HEK293 (cell line): ENCODE measurements around the gene PTPN18.

Experiments
- KLF7 ChIP-seq: fragments of 450-650 bp; formaldehyde crosslinking; IDR thresholded peaks from 2 replicates; pipeline ENCODE4 v1.5.1; 2016; ENCODE audit warnings: missing biosample characterization, missing genetic modification characterization, borderline replicate concordance
- PRDM4 ChIP-seq: fragments of 450-650 bp; formaldehyde crosslinking; IDR thresholded peaks from 2 replicates; pipeline ENCODE4 v1.5.1; 2017; ENCODE audit warnings: missing biosample characterization, missing genetic modification characterization
- SP2 ChIP-seq: fragments of 450-650 bp; formaldehyde crosslinking; IDR thresholded peaks from 2 replicates; pipeline ENCODE4 v1.5.1; 2016; ENCODE audit warnings: missing biosample characterization, missing genetic modification characterization
- YY1 ChIP-seq: fragments of 450-650 bp; formaldehyde crosslinking; IDR thresholded peaks from 2 replicates; pipeline ENCODE4 v1.5.1; 2018; ENCODE audit warnings: missing biosample characterization, missing genetic modification characterization
- ZBTB8A ChIP-seq: fragments of 450-650 bp; formaldehyde crosslinking; IDR thresholded peaks from 2 replicates; pipeline ENCODE4 v1.5.1; 2016; ENCODE audit warnings: missing biosample characterization, missing genetic modification characterization
- ZEB2 ChIP-seq: fragments of 450-650 bp; formaldehyde crosslinking; IDR thresholded peaks from 2 replicates; pipeline ENCODE4 v1.5.1; 2016; ENCODE audit warnings: missing biosample characterization, missing genetic modification characterization
- ZNF140 ChIP-seq: fragments of 450-650 bp; formaldehyde crosslinking; IDR thresholded peaks from 2 replicates; pipeline ENCODE4 v1.5.1; 2016; ENCODE audit warnings: missing biosample characterization, missing genetic modification characterization
- ZNF146 ChIP-seq: fragments of 450-650 bp; formaldehyde crosslinking; IDR thresholded peaks from 2 replicates; pipeline ENCODE4 v1.5.1; 2016; ENCODE audit warnings: missing biosample characterization, missing genetic modification characterization
- ZNF155 ChIP-seq: fragments of 450-650 bp; formaldehyde crosslinking; IDR thresholded peaks from 2 replicates; pipeline ENCODE4 v1.5.1; 2016; ENCODE audit warnings: missing biosample characterization, missing genetic modification characterization
- ZNF16 ChIP-seq: fragments of 450-650 bp; formaldehyde crosslinking; IDR thresholded peaks from 2 replicates; pipeline ENCODE4 v1.5.1; 2016; ENCODE audit warnings: low read depth, missing biosample characterization, missing genetic modification characterization
- ZNF266 ChIP-seq: fragments of 450-650 bp; formaldehyde crosslinking; IDR thresholded peaks from 2 replicates; pipeline ENCODE4 v1.5.1; 2016; ENCODE audit warnings: missing biosample characterization, missing genetic modification characterization, low read depth
- ZNF274 ChIP-seq, 2 experiments: fragments of 200-500 bp in 1 of 2; fragments of 450-650 bp in 1 of 2; sonication (Bioruptor generic) in 1 of 2; formaldehyde crosslinking in 1 of 2; IDR thresholded peaks; 2 replicates each; pipeline versions ENCODE4 v1.5.1 to v1.6.1; 2014 to 2016; ENCODE audit warnings: borderline replicate concordance in 1 of 2, inconsistent platforms in 1 of 2, low read length in 1 of 2, missing biosample characterization in 1 of 2, missing genetic modification characterization in 1 of 2
- ZNF335 ChIP-seq: fragments of 450-650 bp; formaldehyde crosslinking; conservative IDR thresholded peaks from 2 replicates; pipeline ENCODE4 v1.5.1; 2016; ENCODE audit warnings: missing biosample characterization, missing genetic modification characterization
- ZNF416 ChIP-seq: fragments of 450-650 bp; formaldehyde crosslinking; IDR thresholded peaks from 2 replicates; pipeline ENCODE4 v1.5.1; 2016; ENCODE audit warnings: missing biosample characterization, missing genetic modification characterization
- ZNF473 ChIP-seq: fragments of 450-650 bp; formaldehyde crosslinking; IDR thresholded peaks from 2 replicates; pipeline ENCODE4 v1.5.1; 2017; ENCODE audit warnings: missing biosample characterization, missing genetic modification characterization
- ZNF596 ChIP-seq: fragments of 450-650 bp; IDR thresholded peaks from 2 replicates; pipeline ENCODE4 v1.5.0; 2018; ENCODE audit warnings: missing biosample characterization, mild to moderate bottlenecking, missing genetic modification characterization, moderate library complexity
- ZNF600 ChIP-seq: fragments of 450-650 bp; formaldehyde crosslinking; IDR thresholded peaks from 2 replicates; pipeline ENCODE4 v1.5.1; 2016; ENCODE audit warnings: missing biosample characterization, missing genetic modification characterization
- ZNF624 ChIP-seq: fragments of 450-650 bp; formaldehyde crosslinking; IDR thresholded peaks from 2 replicates; pipeline ENCODE4 v1.5.1; 2017; ENCODE audit warnings: missing biosample characterization, missing genetic modification characterization
- ZNF677 ChIP-seq: fragments of 450-650 bp; IDR thresholded peaks from 2 replicates; pipeline ENCODE4 v1.5.0; 2018; ENCODE audit warnings: missing biosample characterization, mild to moderate bottlenecking, missing genetic modification characterization, moderate library complexity
- TF ChIP-seq, protein P1 (sequence below): fragments of 450-650 bp; formaldehyde crosslinking; conservative IDR thresholded peaks from 2 replicates; pipeline ENCODE4 v1.5.1; 2016; ENCODE audit warnings: low read depth, missing biosample characterization, missing genetic modification characterization
- TF ChIP-seq, protein P2 (sequence below): fragments of 450-650 bp; formaldehyde crosslinking; IDR thresholded peaks from 2 replicates; pipeline ENCODE4 v1.5.1; 2016; ENCODE audit warnings: missing biosample characterization, missing genetic modification characterization
- TF ChIP-seq, protein P3 (sequence below): fragments of 450-650 bp; IDR thresholded peaks from 2 replicates; pipeline ENCODE4 v1.5.1; 2018; ENCODE audit warnings: missing biosample characterization, missing genetic modification characterization
- TF ChIP-seq, protein P4 (sequence below): fragments of 450-650 bp; formaldehyde crosslinking; IDR thresholded peaks from 2 replicates; pipeline ENCODE4 v1.5.1; 2017; ENCODE audit warnings: missing biosample characterization, missing genetic modification characterization
- TF ChIP-seq, protein P5 (sequence below): fragments of 450-650 bp; formaldehyde crosslinking; IDR thresholded peaks from 2 replicates; pipeline ENCODE4 v1.5.1; 2016; ENCODE audit warnings: missing biosample characterization, missing genetic modification characterization

The PTPN18 gene

DNA sequence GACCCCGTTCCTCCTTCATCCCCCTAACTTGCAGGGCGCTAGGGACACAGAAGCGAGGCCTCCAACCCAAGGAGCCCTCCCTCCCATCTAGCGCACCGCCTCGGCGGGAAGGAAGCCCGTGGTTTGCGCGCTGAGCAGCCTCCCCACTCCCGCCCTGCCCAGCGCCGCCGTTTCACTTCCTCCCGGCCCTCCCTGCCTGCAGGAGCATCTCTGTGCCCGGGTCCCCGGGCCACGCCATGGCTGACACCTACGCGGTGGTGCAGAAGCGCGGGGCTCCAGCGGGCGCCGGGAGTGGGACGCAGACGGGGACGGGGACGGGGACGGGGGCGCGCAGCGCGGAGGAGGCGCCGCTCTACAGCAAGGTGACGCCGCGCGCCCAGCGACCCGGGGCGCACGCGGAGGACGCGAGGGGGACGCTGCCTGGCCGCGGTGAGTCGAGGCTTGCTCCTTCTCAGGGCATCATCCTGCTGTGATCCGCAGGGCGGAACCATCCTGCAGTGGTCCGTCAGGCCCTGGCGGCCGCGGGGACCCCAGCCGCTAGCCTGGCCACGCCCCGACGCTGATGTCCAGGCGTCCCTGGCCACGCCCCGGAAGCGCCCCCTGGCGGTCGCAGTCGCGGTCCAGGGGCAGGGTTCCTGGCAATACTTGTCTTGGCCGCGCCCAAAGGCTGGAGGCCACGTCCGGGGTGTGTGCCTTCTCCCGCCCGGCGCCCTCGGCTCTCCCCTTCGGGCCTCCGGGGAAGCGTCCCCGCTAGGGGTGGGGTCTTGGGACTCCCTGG lies 16.4 kb downstream of the PTPN18 start (continued):
- TF ChIP-seq, protein P1, sequence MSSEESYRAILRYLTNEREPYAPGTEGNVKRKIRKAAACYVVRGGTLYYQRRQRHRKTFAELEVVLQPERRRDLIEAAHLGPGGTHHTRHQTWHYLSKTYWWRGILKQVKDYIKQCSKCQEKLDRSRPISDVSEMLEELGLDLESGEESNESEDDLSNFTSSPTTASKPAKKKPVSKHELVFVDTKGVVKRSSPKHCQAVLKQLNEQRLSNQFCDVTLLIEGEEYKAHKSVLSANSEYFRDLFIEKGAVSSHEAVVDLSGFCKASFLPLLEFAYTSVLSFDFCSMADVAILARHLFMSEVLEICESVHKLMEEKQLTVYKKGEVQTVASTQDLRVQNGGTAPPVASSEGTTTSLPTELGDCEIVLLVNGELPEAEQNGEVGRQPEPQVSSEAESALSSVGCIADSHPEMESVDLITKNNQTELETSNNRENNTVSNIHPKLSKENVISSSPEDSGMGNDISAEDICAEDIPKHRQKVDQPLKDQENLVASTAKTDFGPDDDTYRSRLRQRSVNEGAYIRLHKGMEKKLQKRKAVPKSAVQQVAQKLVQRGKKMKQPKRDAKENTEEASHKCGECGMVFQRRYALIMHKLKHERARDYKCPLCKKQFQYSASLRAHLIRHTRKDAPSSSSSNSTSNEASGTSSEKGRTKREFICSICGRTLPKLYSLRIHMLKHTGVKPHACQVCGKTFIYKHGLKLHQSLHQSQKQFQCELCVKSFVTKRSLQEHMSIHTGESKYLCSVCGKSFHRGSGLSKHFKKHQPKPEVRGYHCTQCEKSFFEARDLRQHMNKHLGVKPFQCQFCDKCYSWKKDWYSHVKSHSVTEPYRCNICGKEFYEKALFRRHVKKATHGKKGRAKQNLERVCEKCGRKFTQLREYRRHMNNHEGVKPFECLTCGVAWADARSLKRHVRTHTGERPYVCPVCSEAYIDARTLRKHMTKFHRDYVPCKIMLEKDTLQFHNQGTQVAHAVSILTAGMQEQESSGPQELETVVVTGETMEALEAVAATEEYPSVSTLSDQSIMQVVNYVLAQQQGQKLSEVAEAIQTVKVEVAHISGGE (tag by site-specific recombination) = peak; percentile 88
- TF ChIP-seq, protein P2, sequence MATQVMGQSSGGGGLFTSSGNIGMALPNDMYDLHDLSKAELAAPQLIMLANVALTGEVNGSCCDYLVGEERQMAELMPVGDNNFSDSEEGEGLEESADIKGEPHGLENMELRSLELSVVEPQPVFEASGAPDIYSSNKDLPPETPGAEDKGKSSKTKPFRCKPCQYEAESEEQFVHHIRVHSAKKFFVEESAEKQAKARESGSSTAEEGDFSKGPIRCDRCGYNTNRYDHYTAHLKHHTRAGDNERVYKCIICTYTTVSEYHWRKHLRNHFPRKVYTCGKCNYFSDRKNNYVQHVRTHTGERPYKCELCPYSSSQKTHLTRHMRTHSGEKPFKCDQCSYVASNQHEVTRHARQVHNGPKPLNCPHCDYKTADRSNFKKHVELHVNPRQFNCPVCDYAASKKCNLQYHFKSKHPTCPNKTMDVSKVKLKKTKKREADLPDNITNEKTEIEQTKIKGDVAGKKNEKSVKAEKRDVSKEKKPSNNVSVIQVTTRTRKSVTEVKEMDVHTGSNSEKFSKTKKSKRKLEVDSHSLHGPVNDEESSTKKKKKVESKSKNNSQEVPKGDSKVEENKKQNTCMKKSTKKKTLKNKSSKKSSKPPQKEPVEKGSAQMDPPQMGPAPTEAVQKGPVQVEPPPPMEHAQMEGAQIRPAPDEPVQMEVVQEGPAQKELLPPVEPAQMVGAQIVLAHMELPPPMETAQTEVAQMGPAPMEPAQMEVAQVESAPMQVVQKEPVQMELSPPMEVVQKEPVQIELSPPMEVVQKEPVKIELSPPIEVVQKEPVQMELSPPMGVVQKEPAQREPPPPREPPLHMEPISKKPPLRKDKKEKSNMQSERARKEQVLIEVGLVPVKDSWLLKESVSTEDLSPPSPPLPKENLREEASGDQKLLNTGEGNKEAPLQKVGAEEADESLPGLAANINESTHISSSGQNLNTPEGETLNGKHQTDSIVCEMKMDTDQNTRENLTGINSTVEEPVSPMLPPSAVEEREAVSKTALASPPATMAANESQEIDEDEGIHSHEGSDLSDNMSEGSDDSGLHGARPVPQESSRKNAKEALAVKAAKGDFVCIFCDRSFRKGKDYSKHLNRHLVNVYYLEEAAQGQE = no peak
- TF ChIP-seq ZBTB8A (tag by site-specific recombination) (peak; percentile 78), ZNF155 (no peak), SP2 (tag by site-specific recombination) (peak; percentile 68), ZEB2 (no peak; the same call in 1 of the 2 replicates), ZNF596 (no peak), ZNF266 (tag by site-specific recombination) (no peak), ZNF140 (tag by site-specific recombination) (no peak), ZNF416 (tag by site-specific recombination) (no peak), ZNF473 (no peak), ZNF600 (no peak), KLF7 (tag by site-specific recombination) (peak; percentile 72; the same call in 1 of the 2 replicates), ZNF16 (tag by site-specific recombination) (no peak), ZNF146 (tag by site-specific recombination) (no peak), ZNF274 (IDR thresholded peaks at IDR 0.05; ENCODE audit: low read length) (no peak), ZNF274 (tag by site-specific recombination; IDR thresholded peaks at IDR 0.05; ENCODE audit: borderline replicate concordance) (no peak), YY1 (tag by site-specific recombination) (0 out of 2 replicates have a peak, but pooled peaks have one; percentile 57), ZNF335 (peak; percentile 47), PRDM4 (no peak), ZNF624 (tag by site-specific recombination) (no peak), ZNF677 (tag by site-specific recombination) (no peak)
- TF ChIP-seq, protein P3, sequence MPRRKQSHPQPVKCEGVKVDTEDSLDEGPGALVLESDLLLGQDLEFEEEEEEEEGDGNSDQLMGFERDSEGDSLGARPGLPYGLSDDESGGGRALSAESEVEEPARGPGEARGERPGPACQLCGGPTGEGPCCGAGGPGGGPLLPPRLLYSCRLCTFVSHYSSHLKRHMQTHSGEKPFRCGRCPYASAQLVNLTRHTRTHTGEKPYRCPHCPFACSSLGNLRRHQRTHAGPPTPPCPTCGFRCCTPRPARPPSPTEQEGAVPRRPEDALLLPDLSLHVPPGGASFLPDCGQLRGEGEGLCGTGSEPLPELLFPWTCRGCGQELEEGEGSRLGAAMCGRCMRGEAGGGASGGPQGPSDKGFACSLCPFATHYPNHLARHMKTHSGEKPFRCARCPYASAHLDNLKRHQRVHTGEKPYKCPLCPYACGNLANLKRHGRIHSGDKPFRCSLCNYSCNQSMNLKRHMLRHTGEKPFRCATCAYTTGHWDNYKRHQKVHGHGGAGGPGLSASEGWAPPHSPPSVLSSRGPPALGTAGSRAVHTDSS (tag by site-specific recombination) = no peak
- TF ChIP-seq, protein P4, sequence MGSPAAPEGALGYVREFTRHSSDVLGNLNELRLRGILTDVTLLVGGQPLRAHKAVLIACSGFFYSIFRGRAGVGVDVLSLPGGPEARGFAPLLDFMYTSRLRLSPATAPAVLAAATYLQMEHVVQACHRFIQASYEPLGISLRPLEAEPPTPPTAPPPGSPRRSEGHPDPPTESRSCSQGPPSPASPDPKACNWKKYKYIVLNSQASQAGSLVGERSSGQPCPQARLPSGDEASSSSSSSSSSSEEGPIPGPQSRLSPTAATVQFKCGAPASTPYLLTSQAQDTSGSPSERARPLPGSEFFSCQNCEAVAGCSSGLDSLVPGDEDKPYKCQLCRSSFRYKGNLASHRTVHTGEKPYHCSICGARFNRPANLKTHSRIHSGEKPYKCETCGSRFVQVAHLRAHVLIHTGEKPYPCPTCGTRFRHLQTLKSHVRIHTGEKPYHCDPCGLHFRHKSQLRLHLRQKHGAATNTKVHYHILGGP (tag by site-specific recombination) = no peak
- TF ChIP-seq, protein P5, sequence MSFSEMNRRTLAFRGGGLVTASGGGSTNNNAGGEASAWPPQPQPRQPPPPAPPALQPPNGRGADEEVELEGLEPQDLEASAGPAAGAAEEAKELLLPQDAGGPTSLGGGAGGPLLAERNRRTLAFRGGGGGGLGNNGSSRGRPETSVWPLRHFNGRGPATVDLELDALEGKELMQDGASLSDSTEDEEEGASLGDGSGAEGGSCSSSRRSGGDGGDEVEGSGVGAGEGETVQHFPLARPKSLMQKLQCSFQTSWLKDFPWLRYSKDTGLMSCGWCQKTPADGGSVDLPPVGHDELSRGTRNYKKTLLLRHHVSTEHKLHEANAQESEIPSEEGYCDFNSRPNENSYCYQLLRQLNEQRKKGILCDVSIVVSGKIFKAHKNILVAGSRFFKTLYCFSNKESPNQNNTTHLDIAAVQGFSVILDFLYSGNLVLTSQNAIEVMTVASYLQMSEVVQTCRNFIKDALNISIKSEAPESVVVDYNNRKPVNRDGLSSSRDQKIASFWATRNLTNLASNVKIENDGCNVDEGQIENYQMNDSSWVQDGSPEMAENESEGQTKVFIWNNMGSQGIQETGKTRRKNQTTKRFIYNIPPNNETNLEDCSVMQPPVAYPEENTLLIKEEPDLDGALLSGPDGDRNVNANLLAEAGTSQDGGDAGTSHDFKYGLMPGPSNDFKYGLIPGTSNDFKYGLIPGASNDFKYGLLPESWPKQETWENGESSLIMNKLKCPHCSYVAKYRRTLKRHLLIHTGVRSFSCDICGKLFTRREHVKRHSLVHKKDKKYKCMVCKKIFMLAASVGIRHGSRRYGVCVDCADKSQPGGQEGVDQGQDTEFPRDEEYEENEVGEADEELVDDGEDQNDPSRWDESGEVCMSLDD (tag by site-specific recombination) = no peak
